Naive thymus-derived CD4-positive, alpha-beta T cell (primary cell): ENCODE measurements around the gene TTLL9. TPM values are rescaled to one million over a fixed set of nuclear protein-coding genes. Genes with fewer than 3 reads are reported as not detected.

Source experiments
- ATAC-seq: fragments of 150-1000 bp; cut with Tn5 transposase; 2 replicates; pipeline ENCODE4 v1.10.0; 2021; ENCODE audit warnings: mild to moderate bottlenecking, moderate library complexity
- CTCF ChIA-PET: fragments of 350-600 bp; sonication (Branson Sonifier 250); formaldehyde crosslinking; loops from one replicate; lab custom pipeline; 2021; ENCODE audit warnings: antibody characterized with exemption; lab: Charles Lee
- POLR2A ChIA-PET: fragments of 350-600 bp; sonication (Branson Sonifier 250); formaldehyde crosslinking; loops from one replicate; lab custom pipeline; 2021; ENCODE audit warnings: antibody characterized with exemption, inconsistent platforms; lab: Charles Lee
- DNase-seq, 9 donors: peaks; one replicate each; pipeline versions ENCODE4 v3.0.0 to v3.0.0-alpha.2; 2020 to 2022; ENCODE audit warnings: mixed read lengths in 1 of 9
- H3K27ac ChIP-seq: one replicate; pipeline ENCODE4 v1.7.0; 2013; ENCODE audit warnings: mild to moderate bottlenecking, low read depth, low read length, moderate library complexity
- H3K27me3 ChIP-seq, 2 donors: one replicate each; pipeline ENCODE4 v1.7.0; 2013; ENCODE audit warnings: low read length in 2 of 2, mild to moderate bottlenecking in 2 of 2, moderate library complexity in 2 of 2; ENCODE audit not compliant: control insufficient read depth in 2 of 2, insufficient read depth in 2 of 2
- H3K36me3 ChIP-seq, 3 experiments: 1 replicate in 2 of 3; 2 replicates in 1 of 3; pipeline ENCODE4 v1.7.0; 2013; ENCODE audit warnings: low read length in 3 of 3, mild to moderate bottlenecking in 3 of 3, moderate library complexity in 1 of 3; ENCODE audit not compliant: insufficient read depth in 3 of 3, control insufficient read depth in 2 of 3
- H3K4me1 ChIP-seq, 2 donors: one replicate each; pipeline ENCODE4 v1.7.0; 2013; ENCODE audit warnings: low read length in 2 of 2, mild to moderate bottlenecking in 2 of 2, moderate library complexity in 1 of 2; ENCODE audit not compliant: control insufficient read depth in 2 of 2, insufficient read depth in 2 of 2
- H3K4me3 ChIP-seq: 2 replicates; pipeline ENCODE4 v1.7.0; 2013; ENCODE audit warnings: mild to moderate bottlenecking, low read length
- H3K9me3 ChIP-seq, 3 experiments: 1 replicate in 2 of 3; 2 replicates in 1 of 3; pipeline ENCODE4 v1.7.0; 2013; ENCODE audit warnings: low read length in 3 of 3; ENCODE audit not compliant: control insufficient read depth in 2 of 3
- H3K27ac Mint-ChIP-seq, 9 donors: one replicate each; pipeline ENCODE4 v1.8.0; 2020 to 2022; ENCODE audit warnings: mixed read lengths in 9 of 9, mild to moderate bottlenecking in 8 of 9, moderate library complexity in 5 of 9, inconsistent platforms in 2 of 9
- H3K27me3 Mint-ChIP-seq, 5 donors: one replicate each; pipeline ENCODE4 v1.8.0; 2021 to 2022; ENCODE audit warnings: mixed read lengths in 5 of 5, mild to moderate bottlenecking in 1 of 5
- H3K36me3 Mint-ChIP-seq, 5 donors: one replicate each; pipeline ENCODE4 v1.8.0; 2020 to 2022; ENCODE audit warnings: mixed read lengths in 5 of 5, mild to moderate bottlenecking in 3 of 5, inconsistent platforms in 1 of 5
- H3K4me1 Mint-ChIP-seq, 7 donors: one replicate each; pipeline ENCODE4 v1.8.0; 2020 to 2022; ENCODE audit warnings: mixed read lengths in 7 of 7, mild to moderate bottlenecking in 3 of 7, inconsistent platforms in 1 of 7
- H3K4me3 Mint-ChIP-seq, 10 donors: one replicate each; pipeline ENCODE4 v1.8.0; 2020 to 2022; ENCODE audit warnings: mild to moderate bottlenecking in 10 of 10, mixed read lengths in 10 of 10, moderate library complexity in 6 of 10, inconsistent platforms in 2 of 10
- H3K9me3 Mint-ChIP-seq, 11 donors: one replicate each; pipeline ENCODE4 v1.8.0; 2020 to 2022; ENCODE audit warnings: mixed read lengths in 11 of 11, mild to moderate bottlenecking in 4 of 11, inconsistent platforms in 1 of 11, moderate library complexity in 1 of 11
- intact Hi-C, 2 donors: fragments of 100-400 bp; cut with micrococcal nuclease; formaldehyde crosslinking; loops; one replicate each; pipeline ENCODE4 v1.15.1; 2023
- polyA plus RNA-seq, 2 donors: library from polyadenylated mRNA; unstranded; fragments of 300-500 nt; fragmentation: Illumina TruSeq; gene quantifications; one replicate each; pipeline ENCODE4 v1.2.3, GENCODE V29; 2021
- total RNA-seq, 6 experiments: library from RNA in 5 of 6; stranded (reverse) in 5 of 6; gene quantifications; 1 replicate in 5 of 6; 2 replicates in 1 of 6; pipeline ENCODE4 v1.2.3 and lab custom pipeline; 2021 to 2026

TTLL9 gene
- total and polyA plus RNA-seq, 7 experiments from 2014 or later = not detected

- CTCF ChIA-PET = no interaction called here
- H3K4me3 ChIP-seq = no peak within 1 kb of the TSS
- H3K27me3 ChIP-seq = peaks cover 4 to 5% of the 10 kb centered on the region in 2 donors
- ATAC-seq (peak; percentile 33), DNase-seq (peak in 1 of 9 donors; percentile 34)
- H3K4me1 Mint-ChIP-seq = peaks cover 0 to 9% (median 9%) of the 10 kb centered on the region in 7 donors
- peak within 1 kb of the TSS in 3 of 9 donors; percentile 46 to 75 (median 57) for H3K27ac Mint-ChIP-seq
- H3K4me3 Mint-ChIP-seq = peak within 1 kb of the TSS; percentile 83 to 91 (median 88)
- H3K36me3 ChIP-seq = no peaks in the 10 kb centered on the region
- POLR2A ChIA-PET = no interaction called here
- H3K9me3 ChIP-seq = no peaks in the 10 kb centered on the region
- no peak within 1 kb of the TSS for H3K27ac ChIP-seq
- intact Hi-C loops = loop anchor here (1.0 kb wide), 2 partner anchors 16 to 107 kb away; partner anchors contain the start of gene PDRG1 (in 2 of the 2)
- H3K36me3 Mint-ChIP-seq = peaks cover 0 to 5% (median 0%) of the 10 kb centered on the region in 5 donors
- H3K9me3 Mint-ChIP-seq = peaks cover 0 to 12% (median 1%) of the 10 kb centered on the region in 11 donors
- no peaks in the 10 kb centered on the region for H3K4me1 ChIP-seq
- H3K27me3 Mint-ChIP-seq = peaks cover 47 to 80% (median 58%) of the 10 kb centered on the region in 5 donors
Measured at GRCh38 chr20:31967830-31968249, 97.4 kb downstream of the TTLL9 start, which contains the start of gene XKR7. XKR7 (plus strand) TSS chr20:31968151; CDS start chr20:31968176, 25 bp downstream.

GRCh38 chr20:31968291-31969126 lies 98.1 kb downstream of the TTLL9 start:
- ChIA-PET CTCF (no interaction called here), POLR2A (no interaction called here)
- Mint-ChIP-seq H3K9me3 (peaks cover 0 to 12% (median 1%) of the 10 kb centered on the region in 11 donors), H3K27ac (peak overlapping the region in 3 of 9 donors; percentile 46 to 75 (median 57)), H3K27me3 (peaks cover 46 to 81% (median 60%) of the 10 kb centered on the region in 5 donors), H3K4me1 (peaks cover 0 to 9% (median 9%) of the 10 kb centered on the region in 7 donors), H3K4me3 (peak overlapping the region; percentile 83 to 91 (median 88)), H3K36me3 (peaks cover 0 to 5% (median 0%) of the 10 kb centered on the region in 5 donors)
- Histone ChIP-seq H3K27me3 (peaks cover 4 to 5% of the 10 kb centered on the region in 2 donors), H3K4me1 (no peaks in the 10 kb centered on the region), H3K9me3 (no peaks in the 10 kb centered on the region), H3K4me3 (no peak overlapping the region), H3K27ac (no peak overlapping the region), H3K36me3 (no peaks in the 10 kb centered on the region)
- ATAC-seq (peak; percentile 98), DNase-seq (peak; percentile 74 to 93 (median 85))
- intact Hi-C loops = loop anchor here (1.0 kb wide), 2 partner anchors 16 to 107 kb away; partner anchors contain the start of gene PDRG1 (in 2 of the 2)

GRCh38 chr20:31969991-31970390 lies 99.6 kb downstream of the TTLL9 start:
- peaks cover 4 to 5% of the 10 kb centered on the region in 2 donors for H3K27me3 ChIP-seq
- no peaks in the 10 kb centered on the region for H3K9me3 ChIP-seq

GRCh38 chr20:31972471-31973021 lies 102.1 kb downstream of the TTLL9 start:
- H3K27ac ChIP-seq = no peak overlapping the region
- H3K36me3 ChIP-seq = no peaks in the 10 kb centered on the region
- H3K4me3 ChIP-seq = no peak overlapping the region
- Mint-ChIP-seq H3K27me3 (peaks cover 22 to 71% (median 46%) of the 10 kb centered on the region in 5 donors), H3K36me3 (no peaks in the 10 kb centered on the region), H3K9me3 (peaks cover 0 to 6% (median 0%) of the 10 kb centered on the region in 11 donors), H3K27ac (no peak overlapping the region), H3K4me3 (no peak overlapping the region), H3K4me1 (peaks cover 0 to 6% (median 5%) of the 10 kb centered on the region in 7 donors)
- no peak for DNase-seq
- intact Hi-C loops = no loop called here
- no peaks in the 10 kb centered on the region for H3K27me3 ChIP-seq
- ATAC-seq = no peak
- no peaks in the 10 kb centered on the region for H3K9me3 ChIP-seq
- ChIA-PET POLR2A (no interaction called here), CTCF (no interaction called here)
- no peaks in the 10 kb centered on the region for H3K4me1 ChIP-seq

More at GRCh38 chr20:31969991-31970390, 99.6 kb downstream of the TTLL9 start:
- Histone ChIP-seq H3K4me3 (no peak overlapping the region), H3K4me1 (no peaks in the 10 kb centered on the region), H3K27ac (no peak overlapping the region), H3K36me3 (no peaks in the 10 kb centered on the region)
- intact Hi-C loops = no loop called here
- peaks cover 0 to 12% (median 1%) of the 10 kb centered on the region in 11 donors for H3K9me3 Mint-ChIP-seq
- POLR2A ChIA-PET = no interaction called here
- peaks cover 36 to 84% (median 62%) of the 10 kb centered on the region in 5 donors for H3K27me3 Mint-ChIP-seq
- H3K36me3 Mint-ChIP-seq = peaks cover 0 to 5% (median 0%) of the 10 kb centered on the region in 5 donors
- H3K27ac Mint-ChIP-seq = peak overlapping the region in 1 of 9 donors; percentile 21
- H3K4me3 Mint-ChIP-seq = peak overlapping the region in 3 of 10 donors; percentile 6 to 29 (median 20)
- DNase-seq = no peak
- ATAC-seq = no peak
- peaks cover 0 to 9% (median 9%) of the 10 kb centered on the region in 7 donors for H3K4me1 Mint-ChIP-seq
- CTCF ChIA-PET = no interaction called here

GRCh38 chr20:31974296-31974695 lies 103.9 kb downstream of the TTLL9 start:
- no peak overlapping the region for H3K4me3 Mint-ChIP-seq
- H3K36me3 Mint-ChIP-seq = no peaks in the 10 kb centered on the region
- H3K27ac Mint-ChIP-seq = no peak overlapping the region
- H3K27ac ChIP-seq = no peak overlapping the region
- ATAC-seq (no peak), DNase-seq (no peak)
- H3K4me1 Mint-ChIP-seq = peaks cover 0 to 2% (median 0%) of the 10 kb centered on the region in 7 donors
- H3K27me3 Mint-ChIP-seq = peaks cover 17 to 66% (median 39%) of the 10 kb centered on the region in 5 donors
- no peak overlapping the region for H3K4me3 ChIP-seq
- no peaks in the 10 kb centered on the region for H3K36me3 ChIP-seq
- H3K27me3 ChIP-seq = no peaks in the 10 kb centered on the region
- H3K9me3 Mint-ChIP-seq = peaks cover 0 to 4% (median 0%) of the 10 kb centered on the region in 11 donors
- ChIA-PET CTCF (no interaction called here), POLR2A (no interaction called here)
- intact Hi-C loops = no loop called here
- no peaks in the 10 kb centered on the region for H3K4me1 ChIP-seq
- H3K9me3 ChIP-seq = no peaks in the 10 kb centered on the region

- no peaks in the 10 kb centered on the region for H3K36me3 Mint-ChIP-seq
- ChIA-PET POLR2A (no interaction called here), CTCF (no interaction called here)
- no peak overlapping the region for H3K4me3 ChIP-seq
- no peak overlapping the region for H3K27ac Mint-ChIP-seq
- H3K4me1 Mint-ChIP-seq = peaks cover 0 to 2% (median 0%) of the 10 kb centered on the region in 7 donors
- no peaks in the 10 kb centered on the region for H3K36me3 ChIP-seq
- no peaks in the 10 kb centered on the region for H3K27me3 ChIP-seq
- peaks cover 0 to 4% (median 0%) of the 10 kb centered on the region in 11 donors for H3K9me3 Mint-ChIP-seq
- DNase-seq (no peak), ATAC-seq (no peak)
- H3K4me3 Mint-ChIP-seq = no peak overlapping the region
- peaks cover 13 to 66% (median 36%) of the 10 kb centered on the region in 5 donors for H3K27me3 Mint-ChIP-seq
- H3K9me3 ChIP-seq = no peaks in the 10 kb centered on the region
- H3K27ac ChIP-seq = no peak overlapping the region
- intact Hi-C loops = no loop called here
- no peaks in the 10 kb centered on the region for H3K4me1 ChIP-seq
Measured at GRCh38 chr20:31974951-31975487, 104.6 kb downstream of the TTLL9 start.
